GM18498 (cell line): ENCODE results near the gene KIN.
"Not testable (repeated sequence)": the region's sequence is repeated elsewhere in the genome, so short reads cannot be mapped to it uniquely, and the experiment has no call there.

ENCODE experiments used
- ATAC-seq: cut with Tn5 transposase; IDR thresholded peaks from one replicate; pipeline ENCODE4 v1.9.1; 2021; ENCODE audit warnings: mild to moderate bottlenecking, moderate library complexity; ENCODE audit not compliant: unreplicated experiment

Gene KIN, protein sequence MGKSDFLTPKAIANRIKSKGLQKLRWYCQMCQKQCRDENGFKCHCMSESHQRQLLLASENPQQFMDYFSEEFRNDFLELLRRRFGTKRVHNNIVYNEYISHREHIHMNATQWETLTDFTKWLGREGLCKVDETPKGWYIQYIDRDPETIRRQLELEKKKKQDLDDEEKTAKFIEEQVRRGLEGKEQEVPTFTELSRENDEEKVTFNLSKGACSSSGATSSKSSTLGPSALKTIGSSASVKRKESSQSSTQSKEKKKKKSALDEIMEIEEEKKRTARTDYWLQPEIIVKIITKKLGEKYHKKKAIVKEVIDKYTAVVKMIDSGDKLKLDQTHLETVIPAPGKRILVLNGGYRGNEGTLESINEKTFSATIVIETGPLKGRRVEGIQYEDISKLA

DNA sequence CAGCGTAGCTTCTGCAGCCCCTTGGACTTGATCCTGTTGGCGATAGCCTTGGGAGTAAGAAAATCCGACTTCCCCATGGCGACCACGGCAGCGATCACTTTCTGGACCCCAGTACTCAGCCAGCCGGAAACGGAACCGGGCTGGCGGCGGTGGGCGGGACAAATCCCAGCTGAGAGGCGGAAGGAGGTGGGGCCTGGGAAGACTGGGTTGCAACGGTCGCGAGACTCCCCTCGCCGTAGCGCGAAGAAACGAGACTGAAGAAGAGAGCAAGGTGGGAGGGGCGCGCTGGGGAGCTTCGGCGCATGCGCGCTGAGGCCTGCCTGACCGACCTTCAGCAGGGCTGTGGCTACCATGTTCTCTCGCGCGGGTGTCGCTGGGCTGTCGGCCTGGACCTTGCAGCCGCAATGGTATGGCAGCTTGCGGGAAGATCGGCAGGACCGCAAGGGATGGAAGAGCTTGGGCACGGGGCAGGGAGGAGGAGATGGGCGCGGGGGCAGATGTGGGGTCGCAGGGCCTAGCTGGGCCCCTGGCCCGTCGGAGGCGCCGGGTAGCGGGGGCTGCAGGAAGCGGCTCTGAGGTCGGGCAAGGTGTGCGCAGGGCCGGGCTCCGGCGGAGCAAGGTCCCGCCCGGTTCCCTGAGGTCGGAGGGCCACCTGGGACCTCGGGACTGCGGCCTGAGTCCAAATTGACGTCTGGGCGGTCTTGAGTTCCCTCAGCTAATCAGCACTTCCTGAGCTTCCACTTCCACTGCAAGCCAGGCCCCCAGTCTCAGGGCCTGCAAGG is at the start of gene KIN, which contains the start of gene ATP5F1C:
KIN (minus strand) TSS at position 137 of the 782 bp plus-strand sequence; CDS start at position 77, 60 bp downstream.
ATP5F1C (plus strand) TSS at position 321 of the 782 bp plus-strand sequence; CDS start at position 352, 31 bp downstream.
- peak; percentile 96 for ATAC-seq

DNA sequence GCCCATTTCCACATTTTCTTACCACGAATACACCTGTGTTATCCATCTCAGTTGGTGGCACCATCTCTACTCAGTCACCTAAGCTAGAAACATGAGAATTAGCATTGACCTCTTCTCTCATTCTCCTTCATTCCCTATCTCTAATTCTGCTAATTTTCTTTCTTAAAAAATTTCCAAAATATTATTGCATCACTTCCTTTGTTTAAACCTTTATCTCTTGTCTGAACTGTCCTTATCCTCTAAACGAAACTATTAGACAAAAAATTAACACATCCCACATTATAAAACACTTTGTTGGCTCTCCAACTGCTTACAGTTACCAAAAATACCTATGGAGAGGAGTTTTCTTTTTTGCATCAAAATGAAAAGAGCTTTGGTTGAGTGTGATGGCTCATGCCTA is 48.8 kb upstream of the KIN start:
- ATAC-seq, result no peak

DNA sequence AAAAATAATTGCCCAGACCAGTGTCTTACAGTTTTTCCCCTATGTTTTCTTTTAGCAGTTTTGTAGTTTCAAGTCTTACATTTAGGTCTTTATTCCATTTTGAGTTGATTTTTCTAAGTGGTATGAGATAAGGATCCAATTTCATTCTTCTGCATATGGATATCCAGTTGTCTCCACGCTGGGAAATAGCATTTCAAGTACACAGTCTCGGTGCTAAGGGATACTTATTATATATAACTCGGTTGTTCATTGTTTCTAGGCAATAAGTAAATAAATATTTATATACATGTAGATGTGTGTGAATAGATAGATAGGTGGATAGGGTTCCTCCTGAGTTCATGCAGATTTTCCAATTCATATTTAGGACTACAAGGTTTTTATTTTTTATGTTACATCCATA is 46.5 kb upstream of the KIN start:
- ATAC-seq, result no peak

DNA sequence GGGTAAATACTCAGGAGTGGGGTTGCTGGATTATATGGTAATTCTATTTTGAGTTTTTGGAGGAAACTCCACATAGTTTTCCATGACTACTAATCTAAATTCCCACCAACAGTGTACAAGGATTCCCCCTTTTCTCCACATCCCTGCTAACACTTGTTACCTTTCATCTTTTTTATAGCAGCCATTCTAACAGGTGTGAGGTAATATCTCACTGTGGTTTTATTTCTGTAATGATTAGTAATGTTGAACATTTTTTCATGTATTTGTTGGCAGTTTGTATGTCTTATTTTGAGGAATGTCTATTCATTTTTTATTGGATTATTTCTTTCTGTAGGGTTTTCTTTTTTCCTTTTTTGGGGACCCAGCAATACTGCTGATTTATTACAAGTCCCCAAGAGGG is 45.4 kb upstream of the KIN start:
- no peak for ATAC-seq

DNA sequence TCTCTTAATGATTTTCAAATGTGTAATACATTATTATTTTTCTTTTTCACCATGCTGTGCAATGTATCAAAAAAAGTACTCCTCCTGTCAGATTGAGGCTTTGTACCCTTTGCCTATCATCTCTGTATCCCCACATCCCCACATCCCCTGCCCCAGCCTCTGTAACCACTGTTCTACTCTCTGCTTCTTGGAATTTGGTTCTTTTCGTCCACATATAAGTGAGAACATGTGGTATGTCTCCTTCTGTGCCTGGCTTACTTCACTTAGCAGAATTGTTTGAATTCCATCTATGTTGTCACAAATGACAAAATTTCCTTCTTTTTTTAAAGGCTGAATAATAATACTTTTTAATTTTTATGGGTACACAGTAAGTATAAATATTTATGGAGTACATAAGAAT is 44.3 kb upstream of the KIN start:
- no peak for ATAC-seq

DNA sequence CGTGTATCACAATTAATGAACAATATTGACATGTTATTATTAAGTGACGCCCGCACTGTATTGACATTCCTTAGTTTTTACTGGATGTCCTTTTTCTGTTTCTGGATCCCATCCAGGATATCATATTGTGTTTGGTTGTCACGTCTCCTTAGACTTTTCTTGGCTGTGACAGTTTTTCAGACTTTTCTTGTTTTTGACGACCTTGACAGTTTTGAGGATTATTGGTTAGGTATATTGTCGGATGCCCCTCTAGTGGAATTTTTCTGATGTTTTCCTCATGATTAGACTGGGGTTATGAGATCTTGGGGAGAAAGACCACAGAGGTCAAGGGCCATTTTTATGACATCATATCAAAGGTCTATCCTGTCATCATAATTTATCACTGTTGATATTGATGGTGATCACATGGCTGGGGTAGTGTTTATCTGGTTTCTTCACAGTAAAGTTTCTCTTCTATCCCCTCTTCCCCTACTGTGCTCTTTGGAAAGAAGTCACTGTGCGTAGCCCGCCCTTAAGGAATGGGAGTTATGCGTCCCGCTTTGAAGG is 41.6 kb upstream of the KIN start:
- ATAC-seq, result no peak

DNA sequence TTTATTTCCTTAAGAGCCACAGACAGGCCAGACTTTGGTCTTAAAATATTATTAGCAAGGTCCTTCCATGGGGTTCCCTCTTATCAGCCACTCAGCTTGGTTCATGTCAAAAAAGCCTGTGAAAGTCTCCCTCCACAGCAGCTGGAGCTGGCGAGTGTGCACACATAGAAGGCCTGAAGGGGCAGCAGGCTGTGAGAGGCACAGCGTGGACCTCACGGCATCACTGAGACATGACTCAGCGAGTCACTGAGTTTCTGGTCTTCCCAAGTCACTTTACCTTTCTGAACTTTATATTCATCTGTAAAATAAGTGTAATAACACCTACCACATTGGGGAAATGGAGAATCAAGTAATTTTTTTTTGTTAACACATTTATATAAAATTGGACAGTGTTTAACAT is 39.2 kb upstream of the KIN start:
- ATAC-seq, result no peak

DNA sequence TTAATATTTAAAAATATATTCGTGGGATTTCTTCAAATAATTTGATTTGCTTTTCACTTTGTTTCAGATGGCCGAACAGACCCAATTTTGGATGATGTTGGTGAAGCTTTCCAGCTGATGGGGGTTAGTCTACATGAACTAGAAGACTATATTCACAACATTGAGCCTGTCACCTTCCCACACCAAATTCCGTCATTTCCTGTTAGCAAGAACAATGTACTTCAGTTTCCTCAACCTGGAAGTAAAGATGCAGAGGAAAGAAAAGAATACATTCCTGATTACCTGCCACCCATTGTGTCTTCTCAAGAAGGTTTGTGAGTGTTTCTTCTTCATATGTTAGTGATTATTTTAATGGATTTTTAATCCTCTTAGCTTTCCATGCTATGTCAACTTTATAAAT is 36.5 kb upstream of the KIN start:
- no peak for ATAC-seq

DNA sequence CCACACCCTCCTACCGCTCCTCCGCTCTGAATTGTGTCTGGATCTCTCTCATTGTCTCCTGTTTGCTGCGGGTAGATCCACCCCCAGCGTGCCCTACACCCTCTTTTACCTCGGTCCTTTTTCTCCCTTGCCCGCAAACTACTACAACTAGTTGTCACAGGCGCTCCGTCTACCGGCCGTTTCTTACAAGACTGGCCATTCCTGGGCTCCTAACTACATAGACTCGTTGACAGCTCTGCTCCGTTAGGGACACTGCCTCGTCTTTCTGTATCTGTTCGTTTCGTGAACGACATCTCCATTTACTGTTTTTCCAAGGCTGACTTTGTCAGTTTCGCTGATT is 31.3 kb upstream of the KIN start:
- peak; percentile 49 for ATAC-seq

DNA sequence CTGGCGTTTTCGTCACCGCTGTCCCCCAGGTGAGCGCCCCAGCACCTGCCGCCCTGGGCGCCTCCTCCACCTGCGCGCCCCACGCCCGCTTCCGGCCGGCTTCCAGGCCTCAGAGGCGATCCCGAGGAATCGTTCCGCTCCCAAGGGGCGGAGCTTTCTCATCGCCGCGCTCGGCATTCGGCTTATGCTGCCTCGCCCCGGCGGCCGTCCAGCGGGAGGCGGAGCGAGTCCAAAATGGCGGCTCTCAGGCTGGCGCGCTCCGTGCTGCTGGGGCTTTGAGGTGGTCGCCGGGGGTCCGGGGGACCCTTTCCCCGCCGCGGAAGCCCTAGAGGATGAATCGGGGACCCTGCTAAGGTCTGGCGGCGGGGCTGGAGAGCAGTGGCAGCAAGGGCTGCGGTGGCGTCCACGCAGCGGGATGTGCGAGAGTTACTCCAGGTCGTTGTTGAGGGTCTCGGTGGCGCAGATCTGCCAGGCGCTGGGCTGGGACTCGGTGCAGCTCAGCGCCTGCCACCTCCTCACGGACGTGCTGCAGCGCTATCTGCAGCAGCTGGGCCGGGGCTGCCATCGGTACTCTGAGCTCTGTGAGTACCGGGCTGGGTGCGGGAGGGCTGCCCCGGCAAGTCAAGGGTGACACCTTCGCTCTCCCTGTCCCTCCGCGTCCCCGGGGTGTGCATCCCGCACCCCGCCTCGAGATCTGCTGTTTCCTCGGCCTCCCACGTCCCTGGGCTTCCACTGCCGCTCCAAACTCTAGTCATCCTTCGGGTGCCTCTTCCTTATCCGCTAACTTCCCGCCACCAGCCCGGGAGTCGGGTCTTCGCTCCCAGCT is 30.7 kb upstream of the KIN start, which contains the start of gene TAF3:
TAF3 (plus strand) TSS at position 211 of the 826 bp plus-strand sequence; CDS start at position 416, 205 bp downstream.
- ATAC-seq, result peak; percentile 91

DNA sequence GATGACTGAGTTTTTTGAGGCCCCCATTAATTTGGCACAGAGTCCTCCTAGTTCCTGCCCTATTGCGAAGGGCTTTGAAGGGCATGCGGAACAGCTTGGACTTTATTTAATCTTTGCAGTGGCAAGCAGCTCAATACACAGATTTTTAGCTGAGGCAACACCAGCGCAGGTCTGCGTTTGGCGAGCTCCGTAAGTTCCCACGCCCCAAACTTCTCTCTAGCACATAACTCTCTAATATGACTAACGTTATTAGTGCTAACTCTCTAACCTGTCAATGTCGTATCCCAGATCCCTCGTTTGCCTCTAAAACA is 30.1 kb upstream of the KIN start:
- ATAC-seq, result no peak

DNA sequence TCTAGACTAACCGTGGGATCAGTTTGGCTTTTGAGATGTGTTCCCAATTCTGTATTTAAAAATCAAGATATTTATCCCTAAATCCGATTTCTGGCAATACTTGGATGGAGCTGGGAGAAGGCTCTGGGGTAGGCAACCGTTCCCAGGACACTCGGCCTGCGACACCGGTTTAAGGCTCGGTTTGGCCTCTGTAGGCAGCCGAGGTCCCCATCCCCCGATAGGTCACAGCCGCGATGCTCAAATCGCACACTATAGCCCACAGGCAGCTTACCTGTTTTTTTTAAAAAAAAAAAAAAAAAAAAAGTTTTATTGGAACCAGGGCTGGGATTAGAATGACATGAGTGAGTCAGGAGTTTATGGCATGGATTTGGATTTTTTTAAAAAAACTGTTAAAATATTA is 29.8 kb upstream of the KIN start:
- ATAC-seq, result no peak

DNA sequence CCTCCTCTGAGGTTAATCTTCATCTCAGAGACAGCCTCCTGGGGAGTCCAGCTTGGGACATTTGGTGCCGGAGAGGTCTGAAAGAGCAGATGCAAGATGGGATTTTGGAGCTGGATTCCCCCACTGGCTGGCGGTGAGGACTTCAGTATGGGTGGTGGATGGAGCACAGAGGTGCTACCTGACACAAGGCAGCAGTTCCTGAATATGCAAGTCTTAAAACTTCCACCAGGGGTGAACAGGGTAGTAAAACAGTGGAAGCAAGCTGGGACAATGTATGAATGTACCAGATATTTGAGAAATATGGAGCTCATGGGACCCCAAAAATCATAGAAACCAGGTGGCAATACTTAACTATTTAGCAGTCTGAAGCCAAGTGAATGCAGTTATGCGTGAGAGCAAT is 25.7 kb upstream of the KIN start:
- ATAC-seq, result no peak

DNA sequence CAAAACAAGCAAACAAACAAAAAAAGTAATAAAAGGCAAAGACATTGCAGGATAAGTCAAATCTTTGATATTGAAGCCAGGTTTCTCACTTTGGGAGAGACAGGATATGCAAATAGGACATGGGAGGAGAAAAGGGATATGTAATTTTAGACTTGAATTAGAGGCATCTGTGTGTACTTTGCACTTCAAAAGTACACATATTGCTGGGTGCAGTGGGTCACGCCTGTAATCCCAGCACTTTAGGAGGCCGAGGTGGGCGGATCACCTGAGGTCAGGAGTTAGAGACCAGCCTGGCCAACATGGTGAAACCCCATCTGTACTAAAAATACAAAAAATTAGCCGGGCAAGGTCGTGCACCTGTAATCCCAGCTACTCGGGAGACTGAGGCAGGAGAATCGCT is 23.9 kb upstream of the KIN start:
- not testable (repeated sequence) for ATAC-seq

DNA sequence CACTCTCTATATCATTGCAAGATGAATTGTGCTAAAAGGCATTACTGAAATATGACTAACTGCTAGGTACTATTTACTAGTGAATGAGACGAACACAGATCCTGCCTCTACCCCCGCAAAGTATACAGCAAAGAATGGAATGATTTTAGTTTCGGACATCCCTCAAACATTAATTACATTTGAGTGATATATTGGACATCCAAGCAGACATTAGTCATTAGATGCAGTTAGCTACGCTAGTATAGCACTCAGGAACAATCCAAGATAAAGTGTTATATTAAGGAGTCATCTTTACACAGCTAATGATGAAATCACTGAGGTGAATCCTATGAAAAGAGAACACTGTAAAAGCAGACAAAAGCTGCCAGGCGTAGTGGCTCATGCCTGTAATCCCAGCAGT is 23.2 kb upstream of the KIN start:
- no peak for ATAC-seq

DNA sequence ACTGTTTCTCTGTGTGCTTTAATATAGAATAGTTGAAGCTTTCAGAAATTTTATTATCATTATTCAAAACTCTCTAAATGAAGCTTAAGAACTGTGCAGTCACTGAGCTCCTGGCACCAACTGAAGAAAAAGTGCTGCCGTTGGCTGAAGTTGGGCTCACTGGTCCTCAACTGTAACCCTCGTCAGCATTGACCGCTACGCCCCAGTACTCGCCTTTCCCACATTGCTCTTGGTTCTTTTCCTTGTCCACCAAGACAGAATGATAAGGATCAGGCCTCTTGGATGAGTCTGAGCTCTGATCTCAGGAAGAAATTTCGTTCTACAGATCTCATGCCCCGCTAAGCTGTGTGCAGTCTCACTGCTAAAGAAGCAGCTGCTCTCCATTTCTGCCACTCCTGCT is 22.6 kb upstream of the KIN start:
- no peak for ATAC-seq

DNA sequence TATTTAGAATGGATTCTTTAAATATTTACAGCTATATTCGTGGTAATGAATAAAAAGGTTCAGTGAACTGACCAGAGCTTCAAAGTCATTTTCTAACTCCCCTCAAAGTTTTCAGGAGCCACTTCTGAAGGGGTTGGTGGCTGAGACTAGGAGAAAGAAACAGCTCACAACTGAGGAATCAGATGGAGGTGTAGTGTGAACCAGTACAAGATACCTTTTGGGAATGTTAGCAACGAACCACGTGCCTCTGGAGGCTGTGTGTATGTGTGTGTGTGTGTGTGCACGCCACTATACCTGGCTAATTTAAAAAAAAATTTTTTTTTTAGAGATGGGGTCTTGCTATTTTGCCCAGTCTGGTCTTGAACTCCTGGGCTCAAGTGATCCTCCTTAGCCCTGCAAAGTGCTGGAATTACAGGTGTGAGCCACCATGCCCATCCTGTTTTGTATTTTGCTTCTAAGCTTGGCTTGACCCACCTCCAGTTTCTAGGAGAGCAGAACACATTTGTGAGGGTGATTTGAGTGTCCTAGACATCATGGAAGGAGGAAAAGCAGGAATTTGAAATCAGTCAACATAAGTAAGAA is 21.0 kb upstream of the KIN start:
- ATAC-seq, result no peak

DNA sequence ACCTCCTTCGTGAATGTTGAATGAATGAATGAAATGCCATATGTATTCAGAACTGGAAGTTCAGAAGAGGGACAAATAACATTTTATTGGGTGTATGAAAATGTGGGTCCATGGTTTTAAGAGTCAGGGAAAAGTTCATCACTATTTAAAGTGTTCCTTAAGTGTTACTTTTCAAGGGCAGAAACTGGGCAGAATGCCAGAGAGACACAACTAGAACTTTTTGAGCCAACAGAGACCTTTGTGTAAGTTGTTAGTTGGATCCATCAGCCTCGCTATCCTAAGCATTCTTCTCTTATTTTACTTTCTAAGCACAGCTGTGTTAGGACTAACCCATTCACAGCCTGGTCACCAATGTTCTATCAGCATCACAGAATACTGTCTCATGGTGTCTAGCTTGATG is 16.9 kb upstream of the KIN start:
- ATAC-seq, result no peak

DNA sequence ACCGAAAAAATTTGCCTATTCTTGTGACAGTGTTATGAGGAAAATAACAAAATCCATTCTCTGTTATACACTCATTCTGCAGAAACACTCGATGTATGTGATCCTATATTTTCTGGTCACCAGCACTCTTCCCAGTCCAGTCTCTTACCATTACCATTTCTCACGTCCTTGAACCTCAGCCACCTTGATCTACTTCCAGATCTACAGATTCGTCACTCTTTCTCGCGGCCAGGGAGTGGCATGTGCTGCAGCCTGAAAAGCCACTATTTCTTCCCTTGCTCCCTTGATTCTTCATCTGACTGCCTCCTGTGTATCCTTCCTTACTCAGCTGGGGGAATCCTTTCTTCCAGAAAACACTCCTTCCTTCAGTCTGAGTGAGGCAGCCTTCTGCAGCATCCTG is 16.4 kb upstream of the KIN start:
- ATAC-seq, result no peak

DNA sequence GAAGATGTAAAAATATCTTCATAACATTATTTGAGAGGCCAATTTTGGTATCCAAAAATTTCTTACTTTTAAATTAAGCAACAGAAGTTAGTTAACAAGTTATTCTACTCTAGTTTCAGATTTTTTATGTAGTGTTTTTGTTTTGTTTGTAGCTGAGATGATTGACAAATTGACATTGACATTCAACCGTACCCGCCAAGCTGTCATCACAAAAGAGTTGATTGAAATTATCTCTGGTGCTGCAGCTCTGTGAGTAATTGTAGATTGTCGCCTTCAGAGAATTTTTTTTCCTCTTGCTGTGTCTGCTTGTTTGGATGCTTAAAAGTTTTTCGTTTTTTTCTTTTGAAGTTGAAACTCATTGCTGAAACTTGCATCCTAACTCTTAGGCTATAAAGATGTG is 14.8 kb upstream of the KIN start:
- no peak for ATAC-seq

DNA sequence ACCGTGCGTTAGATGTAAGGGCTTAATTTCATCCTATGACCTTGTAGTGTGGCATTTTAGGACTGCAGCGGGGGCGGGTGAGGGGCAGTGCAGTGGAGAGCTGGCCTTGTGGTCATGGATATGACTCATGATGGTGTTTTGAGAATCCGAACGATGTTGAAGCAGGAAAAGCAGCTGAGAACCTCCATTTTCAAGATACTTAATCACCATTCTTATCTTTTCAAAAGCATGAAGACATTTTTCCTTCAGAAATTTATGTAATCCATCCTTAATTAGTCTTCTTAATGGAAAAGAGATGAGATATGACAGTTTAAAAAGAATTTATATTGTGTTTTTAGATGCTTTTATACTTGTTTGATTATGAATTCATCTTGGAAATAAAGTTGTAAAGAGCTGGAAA is 9.8 kb upstream of the KIN start:
- ATAC-seq, result no peak
